NCI-H2171 (cell line): ENCODE measurements around the gene LEF1.

ENCODE experiments used
- DNase-seq: peaks from one replicate; lab custom pipeline; 2025; lab: John Stamatoyannopoulos, UW

Gene LEF1

DNA sequence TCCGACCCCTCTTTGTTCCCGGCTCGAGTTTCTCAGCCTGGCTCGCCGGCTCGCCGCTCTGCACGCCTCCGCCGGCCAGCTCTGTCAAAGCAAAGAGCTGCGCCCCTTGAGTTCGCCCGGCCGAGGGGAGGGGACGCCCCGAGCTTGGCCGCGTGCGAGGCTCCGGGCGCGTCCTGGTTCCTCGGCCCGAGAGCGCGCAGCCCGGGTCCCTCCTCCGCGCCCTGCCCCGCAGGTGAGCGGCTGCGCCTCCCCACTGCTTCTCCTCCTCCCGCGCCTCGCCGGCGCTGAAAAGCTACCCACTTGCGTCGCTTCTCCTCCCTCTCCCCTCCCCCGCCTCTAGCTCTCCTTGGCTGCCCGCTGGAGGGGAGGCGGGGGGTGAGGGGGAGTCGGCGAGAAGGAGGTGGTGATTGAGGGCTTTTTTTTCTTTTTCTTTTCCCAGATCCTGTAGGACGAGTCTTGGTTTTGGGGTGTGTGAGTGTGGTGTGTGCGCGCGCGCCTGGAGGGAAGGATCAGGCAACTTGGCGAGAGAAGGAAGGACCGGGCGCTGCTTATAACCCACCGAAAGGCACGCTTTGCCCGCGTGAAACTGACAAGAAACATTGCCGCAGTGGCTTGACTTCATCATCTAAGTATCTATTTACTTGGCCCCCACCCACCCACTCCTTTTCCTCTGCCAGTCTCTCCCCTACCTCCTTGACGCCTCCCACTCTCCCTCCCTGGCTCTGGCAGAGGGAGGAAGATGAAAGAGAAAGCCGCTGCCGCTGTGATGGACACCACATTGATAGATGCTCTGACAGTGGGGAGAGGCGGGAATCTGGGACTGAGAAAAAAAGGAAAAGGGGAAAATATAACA, at the start of gene LEF1:
TSS of gene LEF1 (minus strand) at position 262 of the 853 bp plus-strand sequence. CDS start 1,165 bp downstream, outside the sequence.
- no peak for DNase-seq

DNA sequence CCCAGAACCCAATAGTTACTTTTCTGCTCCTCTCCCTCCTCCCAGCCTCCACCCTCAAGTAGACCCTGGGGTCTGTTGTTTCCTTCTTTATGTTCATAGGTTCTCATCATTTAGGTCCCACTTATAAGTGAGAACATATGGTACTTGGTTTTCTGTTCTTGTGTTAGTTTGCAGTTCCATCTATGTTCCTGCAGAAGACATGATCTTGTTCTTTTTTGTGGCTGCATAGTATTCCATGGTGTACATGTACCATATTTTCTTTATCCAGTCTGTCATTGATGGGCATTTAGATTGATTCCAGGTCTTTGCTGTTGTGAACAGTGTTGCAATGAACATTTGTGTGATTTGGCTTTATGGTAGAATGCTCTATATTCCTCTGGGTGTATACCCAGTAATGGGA, 47.8 kb upstream of the LEF1 start:
- DNase-seq = no peak

DNA sequence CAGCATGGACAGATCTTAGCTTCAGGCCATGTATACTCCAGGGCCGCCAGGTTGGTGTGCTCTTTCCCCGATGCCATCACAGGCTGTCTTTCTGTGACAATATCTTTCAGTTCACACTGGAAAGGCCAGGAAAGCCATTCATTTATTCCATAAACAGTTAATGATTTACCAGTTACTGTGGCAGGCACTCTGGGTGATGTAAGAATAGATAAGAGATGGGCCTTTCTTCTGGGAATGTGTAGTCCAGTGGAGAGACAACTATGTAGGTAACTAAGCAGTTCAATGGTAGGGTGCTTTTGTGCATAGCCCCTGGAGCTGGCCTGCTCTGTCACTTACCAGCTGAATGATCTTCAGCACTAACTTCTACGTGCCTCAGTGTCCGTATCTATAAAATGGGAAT, 46.3 kb upstream of the LEF1 start:
- DNase-seq = no peak

DNA sequence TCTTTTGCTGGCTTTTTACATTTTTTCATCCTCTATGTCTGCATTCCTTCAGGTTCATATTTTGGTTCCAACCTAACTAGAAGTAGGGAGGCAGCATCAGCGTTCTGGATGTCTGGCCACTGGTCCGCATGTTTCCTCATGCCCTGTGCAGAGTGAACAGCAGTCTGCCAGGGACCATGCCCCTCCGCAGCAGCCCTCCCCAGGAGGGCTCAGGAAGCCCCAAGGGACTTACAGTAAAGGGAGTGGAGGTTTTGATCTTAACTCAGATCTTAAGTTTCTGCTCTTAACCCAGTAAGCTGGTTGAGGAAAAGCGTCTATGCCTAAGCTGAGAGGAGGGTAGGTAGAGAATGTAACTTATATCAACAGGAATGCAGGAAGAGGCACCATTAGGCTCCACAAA, 45.0 kb upstream of the LEF1 start:
- DNase-seq = no peak

DNA sequence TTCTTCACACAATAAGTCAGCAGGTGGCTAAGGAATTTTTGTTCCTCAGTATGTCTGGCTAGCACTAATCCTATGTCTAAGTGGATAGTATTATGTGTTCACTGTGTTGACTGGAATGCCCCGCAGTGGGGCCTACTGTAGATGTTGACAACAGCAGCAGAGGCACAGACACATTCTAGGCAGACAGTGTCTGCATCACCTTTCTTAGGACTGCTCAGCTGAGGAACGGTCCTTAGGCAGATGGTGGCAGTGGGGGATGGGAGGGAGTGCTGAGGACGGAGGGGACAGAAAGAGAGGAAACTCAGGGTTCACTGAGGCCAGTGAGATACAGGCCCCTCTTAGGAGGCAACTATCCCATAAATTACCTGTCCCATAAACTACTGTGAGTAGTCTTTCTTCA, 44.6 kb upstream of the LEF1 start:
- no peak for DNase-seq

DNA sequence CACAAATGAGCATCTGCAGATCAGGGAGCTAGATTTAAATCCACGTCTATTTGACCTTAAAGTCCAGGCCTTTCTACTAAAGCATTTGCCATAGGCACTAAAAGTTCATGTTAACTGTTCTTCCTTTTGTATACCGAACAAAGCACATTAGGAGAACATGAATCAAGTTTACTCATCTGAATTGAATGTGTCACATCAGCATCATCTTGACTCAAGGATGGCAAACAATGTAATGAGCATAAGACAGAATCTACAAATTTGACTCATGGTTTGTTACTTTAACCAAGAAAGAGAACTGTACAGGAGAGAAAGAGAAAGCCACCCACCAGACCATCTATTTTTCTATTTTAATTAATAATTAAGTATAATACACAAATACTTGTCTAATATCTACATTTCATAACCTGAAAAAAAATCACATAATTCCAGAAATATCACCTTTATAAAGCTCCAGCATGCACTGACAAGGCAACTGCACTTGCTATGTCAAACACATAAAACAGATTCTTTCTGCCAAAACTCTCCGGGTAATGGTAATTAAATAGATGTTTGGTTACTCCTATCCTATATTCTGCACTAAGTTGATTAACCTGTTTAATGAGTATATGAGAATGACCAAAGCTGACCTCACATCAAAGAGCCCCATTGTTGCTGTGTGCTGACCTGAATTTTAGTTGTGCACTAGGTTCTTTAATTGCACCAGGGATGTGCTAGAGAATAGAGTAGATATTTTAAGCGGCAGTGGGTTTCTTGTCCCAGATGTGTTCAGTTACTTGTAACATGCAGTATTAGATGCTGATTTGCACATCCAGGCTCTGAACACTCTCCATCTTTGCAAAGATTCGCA, 42.5 kb upstream of the LEF1 start:
- no peak for DNase-seq

DNA sequence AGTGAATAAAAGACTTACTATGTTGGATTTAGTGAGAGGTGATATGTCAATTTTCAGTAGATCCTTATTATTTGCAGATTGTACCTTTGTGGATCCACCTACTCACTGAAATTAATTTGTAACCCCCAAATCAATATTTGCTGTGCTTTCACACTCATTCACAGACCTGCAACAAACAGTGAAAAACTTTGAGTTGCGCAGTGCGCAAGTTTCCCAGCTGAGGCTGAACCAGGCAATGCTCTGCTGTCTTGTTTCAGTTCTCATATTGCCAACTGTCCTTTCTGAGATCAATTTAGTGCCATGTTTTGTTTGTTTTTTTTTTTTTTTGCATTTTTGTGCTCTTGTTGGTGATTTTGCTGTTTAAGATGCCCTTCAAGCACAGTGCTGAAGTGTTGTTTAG, 40.8 kb upstream of the LEF1 start:
- DNase-seq = no peak

DNA sequence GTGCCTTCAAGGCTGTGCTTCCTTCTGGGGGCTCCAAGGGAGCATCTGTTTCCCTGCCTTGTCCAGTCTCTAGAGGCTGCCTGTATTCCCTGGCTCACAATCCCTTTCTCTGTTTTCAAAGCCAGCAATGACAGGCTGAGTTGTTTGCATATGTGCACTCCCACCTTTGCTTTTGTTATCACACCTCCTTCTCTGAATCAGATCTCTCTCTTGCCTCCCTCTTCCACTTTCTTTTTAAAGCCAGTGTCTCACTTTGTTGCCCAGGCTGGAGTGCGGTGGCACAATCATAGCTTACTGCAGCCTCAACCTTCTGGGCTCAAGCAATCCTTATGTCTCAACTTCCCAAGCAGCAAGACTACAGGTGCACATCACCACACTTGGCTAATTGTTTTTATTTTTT, 37.1 kb upstream of the LEF1 start:
- DNase-seq = no peak

DNA sequence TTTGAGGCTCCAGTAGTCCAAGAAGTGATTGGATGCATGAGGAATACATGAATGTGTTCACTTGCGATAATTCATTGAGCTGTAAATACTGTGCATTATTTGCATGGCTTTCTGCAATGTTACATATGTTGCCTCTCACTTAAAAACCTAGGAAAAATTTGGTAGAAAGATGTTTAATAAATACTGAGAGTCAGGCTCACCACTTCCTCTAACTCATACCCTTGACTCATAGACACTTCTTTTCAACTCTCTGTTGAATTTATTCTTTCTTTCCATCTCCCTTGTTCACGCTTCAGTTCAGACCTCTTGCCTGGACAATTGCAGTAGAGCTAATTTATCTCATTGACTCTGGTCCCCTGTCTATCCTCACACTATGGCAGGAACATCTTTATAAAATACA, 35.8 kb upstream of the LEF1 start:
- no peak for DNase-seq

DNA sequence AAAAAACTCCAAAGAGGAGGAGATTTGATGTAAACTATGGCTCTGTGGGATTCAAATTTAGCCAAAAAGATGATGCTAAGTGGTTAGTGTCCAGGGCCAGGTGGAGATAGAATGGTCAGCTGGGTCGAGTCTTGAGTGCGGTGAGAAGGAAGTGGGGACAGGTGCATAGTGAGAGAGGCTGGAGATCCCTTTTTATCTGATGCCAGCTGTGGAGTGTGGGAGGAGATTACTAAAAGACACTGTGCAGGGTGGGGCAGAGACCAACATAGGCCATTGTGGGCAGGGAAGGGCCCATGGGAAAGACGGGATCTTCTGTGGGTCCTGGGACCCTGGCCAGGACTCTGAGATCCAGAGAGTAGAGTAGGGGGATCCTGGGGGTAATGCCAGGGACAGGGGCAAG, 34.6 kb upstream of the LEF1 start:
- no peak for DNase-seq

DNA sequence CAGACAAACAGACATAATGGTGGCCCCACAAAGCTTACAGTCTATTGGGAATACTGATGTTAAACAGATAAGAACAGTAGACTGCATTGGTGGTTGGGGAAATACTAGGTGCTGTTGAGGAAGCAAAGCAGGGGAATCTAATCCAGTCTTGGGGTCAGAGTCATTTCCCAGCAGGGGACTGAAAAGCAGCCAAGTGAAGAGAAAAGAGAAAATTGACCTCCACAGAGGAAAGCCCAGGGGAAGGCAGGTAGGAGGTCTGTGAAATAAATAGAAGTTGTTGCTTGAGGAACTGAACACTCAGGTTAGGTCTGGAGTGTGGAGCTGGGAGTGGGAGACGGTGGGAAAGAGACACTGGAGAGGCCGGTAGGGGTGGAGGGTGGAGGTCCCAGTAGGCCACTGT, 33.0 kb upstream of the LEF1 start:
- no peak for DNase-seq

DNA sequence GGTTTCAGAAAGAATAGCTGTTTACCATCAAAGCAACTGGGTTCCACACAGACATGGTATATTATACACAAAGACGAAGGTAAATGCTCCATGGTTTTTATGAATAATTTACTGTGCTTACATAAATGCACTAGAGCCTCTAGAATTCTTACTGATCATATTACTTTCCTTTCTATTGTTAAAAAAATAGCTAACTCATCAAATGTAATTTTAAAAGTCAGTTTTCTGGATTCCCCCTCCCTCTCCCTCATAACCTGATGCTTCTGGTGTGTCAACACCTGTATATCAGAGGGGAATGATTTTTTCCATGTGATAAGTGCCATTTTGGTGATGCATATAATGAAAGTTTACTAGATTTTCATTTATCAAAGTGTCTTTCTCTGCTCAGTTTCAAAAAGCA, 31.1 kb upstream of the LEF1 start:
- no peak for DNase-seq

DNA sequence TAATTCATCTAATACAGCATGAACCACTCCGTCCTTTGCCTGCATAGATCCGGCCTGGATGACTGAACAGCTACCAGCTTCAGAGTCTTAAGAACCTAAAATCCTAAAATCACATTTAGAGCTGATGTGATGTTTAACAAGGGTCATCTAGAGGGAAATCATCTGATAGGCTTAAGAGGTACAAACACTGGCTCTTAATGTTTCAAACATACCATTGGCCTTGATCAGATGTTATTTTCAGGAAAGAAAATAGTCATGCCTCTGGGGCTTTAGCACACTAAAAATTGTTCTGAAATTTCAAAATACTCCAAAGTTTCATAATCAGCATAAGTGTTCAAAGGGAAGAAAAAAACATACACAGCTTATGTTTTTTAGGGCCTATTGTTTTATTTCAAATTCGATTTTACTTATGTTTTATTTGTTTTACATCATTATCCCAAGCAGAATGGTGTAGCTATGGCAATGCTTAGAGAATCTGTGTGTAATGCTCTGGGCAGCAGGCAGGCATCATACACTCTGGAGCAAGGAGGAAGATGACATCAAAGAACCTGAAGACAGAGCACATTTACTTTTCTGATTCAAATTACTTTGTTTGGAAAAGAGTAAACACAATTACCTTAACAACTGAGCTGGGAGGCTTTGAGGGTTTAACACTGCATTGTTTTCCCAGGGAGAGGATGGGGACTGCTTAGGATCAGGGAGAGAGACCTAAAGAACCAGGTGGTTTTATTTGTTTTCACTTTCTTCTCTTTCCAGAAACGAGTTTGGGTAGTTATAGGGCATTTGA, 25.3 kb upstream of the LEF1 start:
- DNase-seq = no peak

DNA sequence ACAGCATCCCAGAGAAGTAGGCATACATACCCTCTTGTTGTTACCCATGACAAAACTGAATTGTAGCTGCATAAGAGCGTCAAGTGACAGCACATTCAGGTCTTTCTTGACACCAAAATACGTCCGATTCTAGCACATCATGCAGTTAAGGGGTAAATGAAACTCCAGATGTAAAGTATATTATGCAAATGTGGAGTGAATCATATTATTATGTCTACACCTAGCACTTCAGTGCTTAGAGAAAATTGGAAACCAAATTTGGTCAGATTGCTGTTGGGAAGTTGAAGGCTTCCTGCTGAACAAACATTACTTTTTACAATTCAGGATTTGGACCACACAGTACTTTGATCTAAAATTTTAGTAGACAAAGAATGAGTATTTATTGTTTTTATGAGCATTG, 24.2 kb upstream of the LEF1 start:
- DNase-seq = no peak

DNA sequence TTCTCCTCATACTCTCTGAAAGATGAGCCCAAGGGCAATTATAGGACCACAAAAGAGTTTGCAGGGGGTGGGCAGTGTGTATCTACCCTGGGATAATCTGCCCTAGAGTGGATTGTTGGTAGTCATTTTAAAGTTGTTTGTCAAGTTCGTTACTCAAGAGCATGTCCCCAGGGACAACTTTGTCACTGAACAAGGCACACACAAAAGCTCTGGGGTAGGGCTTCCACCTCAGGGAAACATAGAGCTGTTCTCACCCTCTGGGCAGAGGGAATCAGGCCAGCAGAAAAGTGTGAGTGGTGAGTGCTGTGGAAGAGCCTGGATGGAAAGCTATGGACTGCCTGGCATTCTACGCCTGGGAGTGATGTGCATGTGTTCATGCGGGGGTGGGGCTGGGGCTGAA, 23.3 kb upstream of the LEF1 start:
- no peak for DNase-seq

DNA sequence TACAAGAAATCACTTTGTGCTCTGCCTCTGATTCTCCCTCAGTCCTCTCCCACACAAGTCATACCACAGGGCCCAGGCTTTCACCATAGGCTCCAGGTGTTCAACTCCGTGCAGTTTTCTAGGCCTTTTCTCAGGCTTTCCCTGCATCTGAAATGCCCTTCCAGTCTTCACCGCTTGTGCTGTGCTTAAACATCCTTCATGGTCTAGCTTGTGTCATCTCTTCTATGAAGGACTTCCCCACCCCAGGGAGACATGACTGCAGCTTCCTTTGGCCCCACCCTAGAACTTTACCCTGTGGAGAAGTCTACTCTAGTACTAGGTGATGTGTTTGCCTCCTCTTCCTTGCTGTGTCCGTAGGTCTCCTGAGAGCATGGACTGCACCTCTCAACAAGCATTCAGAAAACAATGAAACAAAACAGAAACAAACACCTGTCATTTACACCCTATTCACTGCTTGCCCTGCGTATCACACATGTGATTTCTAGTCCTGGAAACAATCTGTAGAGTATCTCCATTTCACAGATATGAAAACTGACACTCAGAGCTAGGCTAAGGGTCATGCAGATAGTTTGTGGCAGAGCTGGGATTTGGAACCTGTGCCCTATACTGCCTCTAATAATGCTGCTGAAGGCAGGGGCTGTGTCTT, 22.7 kb upstream of the LEF1 start:
- no peak for DNase-seq

DNA sequence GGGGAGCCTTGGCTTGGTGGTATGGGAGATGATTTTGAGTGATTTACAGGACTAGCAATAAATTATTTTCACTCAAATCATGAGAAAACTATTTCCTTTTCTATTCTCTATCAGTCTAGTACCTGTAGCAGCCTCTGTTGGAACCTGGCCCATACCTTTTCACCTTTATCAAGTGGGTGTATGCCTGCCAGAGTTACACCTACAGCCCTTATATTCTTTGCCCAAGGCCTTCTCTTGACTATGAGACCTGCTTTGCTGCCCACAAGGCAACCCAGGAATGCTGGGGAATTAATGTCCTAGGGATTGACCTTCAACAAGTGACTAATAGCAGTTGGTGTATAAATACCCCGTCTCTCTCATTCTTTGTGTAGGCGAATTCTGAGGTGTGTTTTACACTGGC, 20.0 kb upstream of the LEF1 start:
- no peak for DNase-seq

DNA sequence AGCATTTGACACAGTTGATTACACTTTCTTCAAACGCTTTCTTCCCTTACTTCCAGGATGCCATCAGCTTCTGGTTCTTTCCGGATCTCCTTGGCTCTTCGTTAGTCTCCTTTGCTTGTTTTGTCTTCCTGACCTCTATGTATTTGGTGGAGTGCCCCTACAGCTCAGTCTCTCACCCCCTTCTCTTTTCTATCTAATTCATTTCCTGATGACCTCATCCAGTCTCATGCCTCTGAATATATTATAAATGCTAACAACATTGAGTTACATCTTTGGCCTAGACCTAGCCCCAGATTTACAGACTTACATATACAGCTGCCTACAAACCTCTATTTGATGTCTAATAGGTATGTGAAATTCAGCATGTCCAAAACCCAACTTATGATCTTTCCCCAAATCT, 16.5 kb upstream of the LEF1 start:
- no peak for DNase-seq

DNA sequence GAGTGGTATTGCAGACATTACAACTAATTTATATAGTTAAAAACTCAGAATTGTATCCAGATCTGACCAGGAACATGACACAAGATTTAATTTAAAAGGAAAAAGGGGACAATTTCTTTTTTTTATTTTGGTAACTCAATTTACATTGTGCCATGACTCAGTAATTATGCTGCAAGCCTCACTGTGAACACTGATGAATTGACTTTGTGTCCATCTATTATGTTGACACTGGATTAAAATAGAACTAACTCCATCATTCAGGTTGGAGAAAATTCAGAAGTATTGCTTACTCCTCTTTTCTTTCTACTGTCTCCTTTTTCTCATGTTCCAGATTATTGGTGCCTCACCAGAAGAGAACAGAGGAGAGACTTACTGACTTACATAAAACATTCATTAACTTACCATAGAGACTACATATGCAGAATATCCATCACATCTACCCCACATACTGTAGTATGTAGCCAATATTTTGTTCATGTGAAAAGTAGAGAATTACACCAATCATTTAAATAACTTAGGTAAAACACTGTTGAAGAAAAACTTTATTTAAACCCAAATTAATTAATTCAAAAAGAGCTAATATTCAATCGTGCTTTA, 15.8 kb upstream of the LEF1 start:
- DNase-seq = no peak

DNA sequence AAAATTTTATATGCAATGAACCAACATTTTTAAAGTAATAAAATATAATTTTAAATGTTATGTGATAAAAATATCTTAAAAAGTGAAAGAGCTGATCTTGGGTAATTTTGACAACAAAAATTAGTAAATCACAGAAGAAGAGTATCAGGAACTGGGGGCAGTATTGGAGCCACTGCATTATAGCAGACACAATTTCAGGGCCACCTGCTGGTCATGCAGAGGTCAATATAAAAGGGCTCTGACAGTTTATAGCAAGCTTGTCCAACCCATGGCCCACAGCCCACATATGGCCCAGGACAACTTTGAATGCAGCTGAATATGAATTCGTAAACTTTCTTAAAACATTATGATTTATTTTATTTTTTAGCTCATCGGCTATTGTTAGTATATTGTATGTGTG, 13.0 kb upstream of the LEF1 start:
- DNase-seq = no peak

DNA sequence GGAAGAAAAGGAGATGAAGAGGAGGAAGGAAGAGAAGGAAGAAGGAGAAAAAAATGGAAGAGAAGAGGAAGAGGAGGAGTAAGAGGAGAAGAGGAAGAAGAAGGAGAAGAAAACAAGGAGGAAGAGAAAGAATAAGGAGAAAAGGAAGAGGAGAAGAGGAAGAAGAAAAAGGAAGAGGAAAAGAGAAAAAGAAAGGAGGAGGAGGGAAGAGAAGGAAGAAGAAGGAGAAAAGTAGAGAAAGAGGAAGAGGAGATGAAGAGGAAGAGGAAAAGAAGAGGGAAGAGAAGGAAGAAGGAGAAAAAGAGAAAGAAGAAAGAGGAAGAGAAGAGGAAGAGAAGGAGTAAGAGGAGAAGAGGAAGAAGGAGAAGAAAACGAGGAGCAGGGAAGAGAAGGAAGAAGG, 11.8 kb upstream of the LEF1 start:
- no peak for DNase-seq

DNA sequence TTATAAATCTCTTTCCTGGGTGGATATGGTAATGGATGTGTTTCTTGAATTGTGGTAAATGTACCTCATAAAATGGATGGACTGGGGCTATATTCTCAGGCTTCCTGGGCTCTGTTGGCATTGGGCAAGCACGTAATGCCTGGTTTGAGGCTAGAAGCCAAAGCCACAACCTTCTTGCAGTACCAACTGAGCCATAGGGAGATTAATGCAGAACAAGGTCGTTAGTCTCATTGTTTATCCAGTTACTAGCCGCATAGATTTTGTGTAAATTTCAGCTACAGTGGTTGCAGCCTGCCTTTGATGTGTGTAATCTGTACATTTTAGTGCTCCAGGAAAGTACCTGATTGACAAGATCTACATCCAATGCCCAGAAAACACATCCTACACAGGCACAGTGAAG, 7.2 kb upstream of the LEF1 start:
- no peak for DNase-seq
